Measurements from ENCODE around the gene PNPLA3.

PNPLA3 gene

DNA sequence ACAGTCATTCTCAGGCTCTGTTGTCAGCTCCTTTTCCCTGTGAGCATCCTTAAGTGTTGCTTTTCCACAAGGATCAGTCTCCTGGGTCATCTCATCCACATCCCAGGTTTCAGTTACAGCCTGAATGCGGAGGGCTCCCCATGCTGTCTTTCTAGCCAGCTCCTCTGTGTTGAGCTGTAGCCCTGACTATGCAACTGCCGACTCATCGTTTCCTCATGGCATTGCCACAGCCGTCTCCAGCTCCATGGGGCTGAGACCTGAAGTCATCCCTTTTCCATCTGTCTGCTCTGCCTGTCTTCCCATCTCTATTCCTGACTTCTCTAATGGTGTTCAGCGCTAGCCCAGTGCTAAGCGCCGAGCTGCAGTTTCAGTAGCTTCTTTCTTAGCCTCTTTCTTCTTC is 43.5 kb downstream of the PNPLA3 start:
- DNase-seq = no peak

DNA sequence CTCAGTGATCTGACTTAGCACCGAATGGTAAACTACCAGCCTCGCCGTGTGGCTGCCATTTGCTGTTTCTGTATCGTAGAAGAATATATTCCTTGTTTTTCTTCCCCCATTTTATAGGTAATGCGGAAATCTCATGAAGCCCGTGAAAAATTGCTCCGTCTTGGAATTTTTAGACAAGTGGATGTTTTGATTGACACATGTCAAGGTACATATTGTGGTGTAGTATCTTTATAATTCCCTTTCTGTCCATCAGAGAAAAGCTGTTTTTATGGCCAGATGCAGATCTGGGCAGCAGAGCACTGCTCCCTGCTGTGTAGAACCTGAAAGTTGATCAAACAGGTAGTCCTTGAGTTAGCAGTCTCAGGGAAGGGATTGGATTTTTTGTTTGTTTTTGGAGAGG is 45.0 kb downstream of the PNPLA3 start:
- DNase-seq = no peak

DNA sequence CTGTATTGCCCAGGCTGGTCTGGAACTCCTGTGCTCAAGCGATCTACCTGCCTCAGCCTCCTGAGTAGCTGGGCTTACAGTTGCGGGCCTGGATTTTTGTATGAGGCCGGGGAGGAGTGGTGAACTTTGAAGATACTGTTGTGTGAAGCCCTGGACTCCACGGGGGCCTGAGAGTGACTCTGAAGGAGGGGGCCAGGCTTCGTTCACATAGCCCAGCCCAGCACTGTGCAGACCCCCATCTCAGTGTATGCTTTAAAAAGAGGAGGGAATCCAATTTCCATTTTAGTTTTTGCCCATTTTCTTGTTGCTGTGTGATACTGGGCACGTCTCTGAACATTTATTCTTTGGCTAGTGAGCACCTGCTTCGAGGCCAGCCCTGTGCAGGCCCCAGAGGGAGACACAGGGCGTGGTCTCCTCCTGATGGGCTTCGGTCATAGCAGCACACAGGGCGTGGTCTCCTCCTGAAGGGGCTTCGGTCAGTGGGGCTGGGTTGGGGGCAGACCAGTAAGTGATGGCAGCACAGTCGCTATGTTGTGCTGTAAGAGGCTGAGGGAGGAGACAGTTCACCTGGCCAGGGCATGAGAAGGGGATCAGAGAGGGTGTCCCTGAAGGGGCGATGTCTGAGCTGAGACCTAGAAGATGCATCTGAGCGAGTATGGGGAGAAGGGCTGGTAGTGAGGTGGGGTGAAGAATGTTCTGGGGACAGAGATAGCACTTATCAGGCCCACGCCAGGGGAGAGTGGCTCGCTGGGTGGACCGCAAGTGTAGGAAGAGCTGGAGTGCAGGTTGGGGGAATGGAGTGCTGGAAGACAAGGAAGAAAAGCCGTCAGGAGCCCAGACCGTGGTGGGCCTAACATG is 45.6 kb downstream of the PNPLA3 start:
- no peak for DNase-seq

DNA sequence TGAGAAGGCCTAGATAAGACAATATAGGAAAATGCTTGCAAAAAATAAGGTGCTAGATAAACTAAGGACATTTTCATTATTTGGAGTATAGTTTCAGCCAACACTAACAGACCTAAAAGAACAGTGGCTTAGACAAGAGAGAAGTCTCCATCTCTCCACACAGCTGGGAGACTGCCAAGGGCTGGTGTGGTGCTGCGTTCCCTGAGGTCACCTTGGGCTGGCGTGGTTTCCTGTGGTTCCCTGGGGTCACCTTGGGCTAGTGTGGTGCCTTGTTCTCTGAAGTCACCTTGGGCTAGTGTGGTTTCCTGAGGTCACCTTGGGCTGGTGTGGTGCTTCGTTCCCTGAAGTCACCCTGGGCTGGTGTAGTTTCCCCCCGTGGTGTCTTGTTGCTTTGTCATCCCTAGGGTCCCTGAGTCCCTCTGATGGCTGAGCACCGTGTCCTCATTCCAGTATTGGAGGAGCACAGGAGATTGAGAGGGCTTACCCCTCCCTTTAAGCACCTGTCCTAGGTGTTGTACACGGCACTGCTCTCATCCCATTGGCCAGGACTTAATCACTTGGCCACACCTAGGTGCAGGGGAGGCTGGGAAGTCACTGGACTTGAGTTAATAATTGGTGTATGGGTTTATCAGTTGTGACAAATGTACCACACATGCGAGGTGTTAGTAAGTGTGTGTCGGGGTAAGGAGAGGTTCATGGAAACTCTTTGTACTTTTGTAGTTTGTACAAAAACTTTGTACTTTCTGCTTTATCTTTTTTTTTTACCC is 46.6 kb downstream of the PNPLA3 start:
- DNase-seq = no peak

DNA sequence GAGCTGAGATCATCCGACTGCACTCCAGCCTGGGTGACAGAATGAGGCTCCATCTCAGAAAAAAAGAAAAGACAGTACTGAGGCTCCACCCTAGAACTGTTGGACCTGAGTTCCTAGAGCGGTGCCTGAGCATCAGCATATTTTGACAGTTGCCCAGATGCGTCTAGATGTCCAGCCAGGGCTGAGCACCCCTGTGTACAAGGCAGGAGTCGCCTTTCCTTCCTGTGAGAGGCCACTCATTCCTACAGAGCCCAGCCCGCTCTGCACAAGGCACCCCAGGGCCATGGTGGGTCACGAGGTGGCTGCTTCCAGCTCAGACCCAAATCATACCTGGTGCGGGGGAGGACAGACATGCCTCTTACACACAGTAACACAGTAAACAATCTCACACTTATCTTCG is 47.5 kb downstream of the PNPLA3 start:
- DNase-seq = no peak

DNA sequence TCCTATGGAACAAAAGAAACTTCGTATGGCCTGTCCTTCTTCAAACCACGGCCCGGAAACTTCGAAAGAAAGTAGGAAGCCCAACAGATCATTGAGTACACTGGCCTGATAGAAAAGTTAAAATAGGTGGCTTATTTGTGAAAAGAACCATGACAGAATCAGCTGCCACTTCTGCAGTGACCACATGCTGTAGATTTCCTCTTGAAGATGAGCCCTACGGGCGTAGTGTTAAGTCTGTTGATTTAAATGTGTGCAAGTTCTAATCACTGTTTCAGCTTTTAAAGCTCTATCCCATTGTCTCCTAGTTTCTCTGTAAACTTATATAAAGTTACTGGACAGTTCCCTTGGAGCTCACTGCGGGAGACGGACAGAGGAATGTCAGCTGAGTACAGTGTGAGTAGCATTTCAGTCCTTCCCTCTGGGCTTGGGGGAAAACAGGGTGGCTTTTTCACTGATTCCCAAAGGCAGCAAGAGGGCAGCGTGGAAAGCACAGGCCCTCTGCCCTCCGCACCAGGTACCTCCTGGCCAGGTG is 49.4 kb downstream of the PNPLA3 start:
- DNase-seq = no peak

DNA sequence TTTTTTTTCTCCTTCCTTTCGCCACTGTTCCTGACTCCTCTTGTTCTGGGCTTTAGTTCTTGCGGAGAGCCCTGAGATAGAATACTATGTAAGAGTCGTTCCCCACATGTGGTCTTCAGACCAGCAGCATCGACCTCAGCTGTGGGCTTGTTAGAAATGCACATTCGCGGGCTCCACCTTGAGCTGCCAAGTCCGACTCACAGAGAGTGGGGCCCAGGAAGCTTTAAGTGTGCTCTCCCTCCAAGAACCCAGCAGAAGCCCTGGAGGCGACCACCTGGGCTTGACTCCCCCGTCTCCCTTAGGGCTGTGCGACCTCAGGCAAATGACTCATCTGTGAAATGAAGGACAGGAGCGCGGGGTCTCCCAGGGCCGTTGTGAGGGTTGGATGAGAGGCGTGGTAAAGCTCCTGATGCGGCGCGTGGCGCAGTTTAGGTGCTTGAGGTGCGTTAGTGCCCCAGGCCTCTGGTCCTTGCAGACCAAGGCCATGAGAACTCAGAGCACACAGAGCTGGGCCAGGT is 50.5 kb downstream of the PNPLA3 start:
- DNase-seq = no peak

DNA sequence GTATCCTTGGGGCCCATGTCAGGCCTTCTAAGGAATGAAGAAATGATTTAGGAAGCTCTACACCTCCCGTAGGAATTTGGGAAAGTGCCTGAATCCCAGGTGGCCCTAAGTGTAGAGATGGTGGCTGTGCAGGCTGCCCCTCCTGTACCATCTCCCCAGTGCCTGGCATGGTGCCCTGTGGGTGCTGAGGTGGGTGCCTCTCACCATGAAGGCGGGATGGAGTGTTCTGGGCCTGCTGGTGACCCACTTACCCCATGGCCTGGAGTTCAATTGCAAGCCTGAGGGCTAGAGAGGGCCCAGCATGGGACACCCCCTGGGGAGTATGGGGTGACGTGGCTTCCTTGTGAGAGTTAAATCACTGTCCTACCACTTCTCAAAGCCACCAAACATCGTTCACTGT is 51.4 kb downstream of the PNPLA3 start:
- DNase-seq = no peak

DNA sequence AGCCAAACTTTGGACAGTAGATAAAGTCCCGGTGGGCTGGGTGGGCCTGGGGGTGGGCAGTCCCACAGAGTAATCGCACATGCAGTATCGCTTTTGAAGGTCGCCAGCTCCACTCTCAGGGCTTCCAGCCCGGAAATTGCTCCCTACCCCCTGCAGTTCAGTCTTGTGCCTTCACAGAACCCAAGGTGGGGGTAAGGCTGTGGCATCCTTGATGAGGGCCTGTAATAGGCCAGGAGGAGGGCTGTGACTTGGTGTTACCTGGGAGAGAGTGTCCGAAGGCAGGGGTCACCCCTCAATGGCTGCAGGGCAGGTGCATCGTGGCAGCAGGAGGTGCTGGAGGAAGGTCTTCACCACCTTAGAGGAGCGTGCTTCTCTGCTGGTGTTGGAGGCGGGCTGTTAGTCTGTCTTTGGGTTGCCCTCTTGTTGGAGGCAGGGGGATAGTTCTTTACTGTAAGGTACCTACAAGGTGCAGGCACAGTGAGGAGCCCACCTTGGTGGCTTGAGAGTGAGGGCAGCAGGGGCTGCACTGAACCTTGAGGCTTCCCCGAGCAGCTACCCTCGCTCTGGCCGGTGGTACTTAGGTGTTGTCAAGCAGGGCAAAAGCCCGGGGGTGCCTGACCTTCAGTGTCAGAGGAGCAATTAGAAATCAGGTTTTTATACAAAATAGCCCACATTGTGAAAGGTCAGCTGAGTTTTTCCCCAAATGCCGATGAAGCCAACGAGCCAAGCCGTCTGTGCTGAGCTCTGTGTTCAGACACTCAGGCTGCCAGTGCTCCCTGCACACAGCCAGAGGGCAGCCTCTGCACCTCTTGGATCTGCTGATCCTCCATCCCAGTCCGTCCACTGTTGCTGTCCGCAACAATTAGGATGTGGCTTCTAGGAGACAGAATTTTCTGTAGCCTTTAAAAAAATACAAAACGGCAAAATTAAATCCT is 53.5 kb downstream of the PNPLA3 start:
- DNase-seq = no peak

DNA sequence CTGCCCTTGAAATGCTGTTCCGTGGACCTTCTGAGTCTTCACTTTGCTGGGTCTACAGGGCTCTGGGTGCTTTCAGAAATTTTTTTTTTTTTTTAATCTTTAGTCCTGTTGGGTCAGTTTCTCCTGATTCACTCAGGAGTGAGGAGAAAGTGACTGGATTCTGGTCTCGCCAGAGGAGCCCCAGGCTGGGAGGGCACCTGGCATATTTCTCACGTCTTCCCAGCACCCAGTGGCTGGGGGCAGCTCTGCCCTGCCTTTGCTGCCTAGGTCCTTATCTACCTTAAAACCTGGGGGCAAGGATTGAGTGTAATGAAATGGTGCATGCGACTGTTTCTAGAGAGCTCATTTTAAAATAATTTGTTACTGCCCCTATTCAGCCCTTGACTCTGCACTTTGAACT is 55.0 kb downstream of the PNPLA3 start:
- DNase-seq = no peak

DNA sequence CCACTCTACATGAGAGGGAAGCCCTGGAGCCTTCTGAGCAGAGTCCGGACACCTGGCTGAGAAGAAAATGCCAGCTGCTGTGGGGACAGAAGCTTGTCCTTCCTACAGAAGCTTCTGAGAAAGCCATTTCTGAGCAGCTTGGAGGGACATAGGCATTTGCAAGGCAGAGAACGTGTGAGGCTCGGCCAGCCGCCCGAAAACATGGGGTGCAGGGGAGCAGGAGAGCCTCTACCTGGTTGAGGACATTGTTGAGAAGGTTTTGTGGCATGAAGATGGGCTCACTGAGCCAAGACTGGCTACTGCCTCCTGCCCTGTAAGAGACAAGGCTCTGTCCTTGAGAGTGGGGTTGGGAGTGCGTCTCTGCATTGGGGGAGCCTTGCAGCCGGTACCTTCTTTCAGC is 57.0 kb downstream of the PNPLA3 start:
- no peak for DNase-seq

DNA sequence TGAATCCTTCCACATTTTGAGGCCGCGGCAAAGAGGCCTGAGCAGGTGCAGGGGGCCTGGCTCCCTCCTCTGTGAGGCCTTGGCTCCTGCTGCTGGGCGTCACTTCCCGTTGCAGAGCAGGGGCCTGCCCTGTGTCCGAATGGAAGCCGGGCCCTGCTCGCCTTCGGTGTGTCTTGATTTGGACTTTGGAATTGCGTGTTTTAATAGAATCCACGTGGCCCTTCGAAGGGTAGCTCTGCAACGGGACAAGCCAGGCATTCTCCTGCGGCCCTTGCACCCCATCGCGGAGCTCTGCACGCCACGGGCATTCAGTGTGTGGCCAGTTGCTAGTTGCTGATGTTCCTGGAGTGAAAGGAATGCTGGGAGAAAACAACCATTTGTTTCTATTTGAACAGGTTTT is 57.4 kb downstream of the PNPLA3 start:
- DNase-seq = no peak

DNA sequence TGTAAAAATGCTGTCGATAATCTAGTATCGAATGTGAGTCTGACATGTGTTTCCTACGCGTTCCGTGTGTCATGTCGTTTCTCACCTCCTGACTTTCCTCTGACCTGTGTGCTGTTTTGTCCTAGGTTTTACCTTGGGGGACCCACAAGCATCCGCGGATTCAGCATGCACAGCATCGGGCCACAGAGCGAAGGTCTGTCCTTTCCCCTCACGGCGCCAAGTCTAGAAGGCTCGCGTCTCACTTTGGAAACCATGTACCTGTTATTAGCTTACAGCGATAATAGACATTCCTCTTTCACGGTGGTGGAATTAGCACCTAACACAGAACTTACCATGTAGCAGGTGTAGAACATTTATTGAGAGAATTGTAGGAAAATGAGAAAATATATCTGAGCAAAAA is 60.2 kb downstream of the PNPLA3 start:
- DNase-seq = no peak

DNA sequence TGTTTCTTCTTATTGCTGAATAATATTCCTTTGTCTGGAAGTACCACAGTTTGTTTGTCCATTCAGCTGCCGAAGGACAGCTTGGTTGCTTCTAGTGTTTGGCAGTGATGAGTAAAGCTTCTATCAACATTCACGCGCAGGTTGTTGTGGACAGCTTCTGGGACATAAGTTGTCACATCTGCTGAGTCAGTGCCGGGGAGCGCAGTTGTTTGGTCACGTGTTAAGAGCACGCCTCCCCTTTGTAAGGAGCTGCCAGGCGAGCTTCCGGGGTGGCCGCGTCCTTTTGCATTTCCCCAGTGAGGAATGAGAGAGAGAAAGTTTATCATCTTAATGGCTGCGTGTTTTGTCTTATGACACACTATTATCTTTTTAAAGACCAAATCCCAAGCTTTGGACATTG is 61.9 kb downstream of the PNPLA3 start:
- no peak for DNase-seq

DNA sequence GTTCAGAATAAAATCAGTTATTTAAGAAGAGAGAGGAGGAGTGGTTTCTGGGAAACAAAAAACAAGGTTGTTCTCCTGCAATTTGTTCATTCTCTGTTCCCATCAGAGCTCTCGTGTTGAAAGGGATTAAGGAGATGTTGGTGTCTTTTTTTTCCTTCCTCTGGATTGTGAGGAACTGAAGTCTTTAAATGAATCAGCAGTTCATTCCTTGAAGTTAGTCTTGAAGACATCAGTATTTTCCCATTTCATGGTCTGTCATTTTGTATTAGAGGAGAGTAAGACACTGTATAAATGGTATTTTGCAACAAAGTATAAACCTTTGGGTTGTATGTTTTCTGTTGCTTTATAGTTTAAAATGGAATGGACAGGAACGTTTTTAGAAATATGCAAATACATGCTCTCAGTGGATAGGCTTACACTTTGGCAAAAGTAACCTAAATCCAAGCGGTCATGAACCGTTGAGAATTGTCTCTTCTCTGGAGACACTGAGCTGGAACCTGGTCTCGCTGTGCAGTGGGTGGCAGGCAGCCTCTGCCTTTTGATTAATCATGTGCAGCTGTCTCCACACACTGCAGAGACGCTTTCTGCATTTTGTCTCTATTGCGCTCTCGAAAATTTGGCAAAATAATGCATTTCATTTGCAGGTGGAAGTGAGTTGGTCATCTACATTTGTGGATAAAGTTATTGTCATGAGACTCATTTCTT is 64.7 kb downstream of the PNPLA3 start:
- no peak for DNase-seq

DNA sequence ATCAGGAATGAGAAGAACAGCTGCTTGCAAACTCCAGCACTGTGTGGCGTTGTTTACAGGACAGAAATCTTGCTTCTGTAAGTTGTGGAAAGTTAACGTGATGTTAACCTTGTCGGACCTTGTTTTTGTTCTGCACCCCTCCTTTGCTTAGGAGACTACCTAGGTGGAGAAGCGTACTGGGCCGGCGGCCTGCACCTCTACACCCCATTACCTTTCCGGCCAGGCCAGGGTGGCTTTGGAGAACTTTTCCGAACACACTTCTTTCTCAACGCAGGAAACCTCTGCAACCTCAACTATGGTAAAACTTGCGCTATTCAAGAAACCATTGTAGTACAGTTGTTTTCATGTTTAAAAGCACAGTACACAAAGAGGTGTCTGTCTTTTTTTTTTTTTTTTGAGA is 65.4 kb downstream of the PNPLA3 start:
- DNase-seq = no peak

DNA sequence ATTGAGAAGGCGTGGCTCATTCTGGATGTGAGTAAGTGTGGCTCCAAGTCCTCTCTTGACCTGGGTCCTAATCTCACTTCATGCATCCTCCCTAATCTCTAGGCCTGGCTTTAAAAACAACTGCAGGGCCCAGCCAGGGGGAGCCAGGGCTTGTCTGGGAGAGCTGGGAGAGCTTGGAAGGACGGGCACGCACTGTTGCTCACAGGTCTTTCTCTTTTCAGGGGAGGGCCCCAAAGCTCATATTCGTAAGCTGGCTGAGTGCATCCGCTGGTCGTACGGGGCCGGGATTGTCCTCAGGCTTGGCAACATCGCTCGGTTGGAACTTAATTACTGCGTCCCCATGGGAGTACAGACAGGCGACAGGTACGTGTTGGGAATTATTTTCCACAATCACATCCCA is 66.4 kb downstream of the PNPLA3 start:
- DNase-seq = no peak

DNA sequence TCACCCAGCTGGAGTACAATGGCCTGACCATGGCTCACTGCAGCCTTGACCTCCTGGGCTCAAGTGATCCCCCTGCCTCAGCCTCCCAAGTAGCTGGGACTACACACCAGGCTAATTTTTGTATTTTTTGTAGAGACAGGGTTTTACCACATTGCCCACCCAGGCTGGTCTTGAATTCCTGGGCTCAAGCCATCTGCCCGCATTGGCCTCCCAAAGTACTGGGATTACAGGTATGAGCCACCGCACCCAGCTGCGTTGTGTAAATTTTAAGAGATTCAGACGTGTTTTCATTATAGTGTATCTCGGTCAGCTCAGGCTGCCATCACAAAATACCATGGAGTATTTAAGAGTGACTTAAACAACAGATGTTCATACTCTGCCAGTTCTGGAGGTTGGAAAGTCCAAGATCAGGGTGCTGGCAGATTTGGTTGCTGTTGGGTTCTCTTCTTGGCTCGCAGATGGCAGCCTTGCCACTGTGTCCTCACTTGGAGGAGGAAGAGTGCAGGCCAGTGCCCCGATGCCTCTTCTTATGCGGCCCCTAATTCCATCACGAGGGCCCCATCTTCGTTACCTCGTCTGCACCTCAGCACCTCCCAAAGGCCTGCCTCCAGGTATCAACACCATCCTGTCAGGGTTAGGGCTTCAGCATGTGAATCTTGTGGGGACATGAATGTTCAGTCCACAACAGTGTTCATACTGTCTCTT is 67.9 kb downstream of the PNPLA3 start:
- no peak for DNase-seq

DNA sequence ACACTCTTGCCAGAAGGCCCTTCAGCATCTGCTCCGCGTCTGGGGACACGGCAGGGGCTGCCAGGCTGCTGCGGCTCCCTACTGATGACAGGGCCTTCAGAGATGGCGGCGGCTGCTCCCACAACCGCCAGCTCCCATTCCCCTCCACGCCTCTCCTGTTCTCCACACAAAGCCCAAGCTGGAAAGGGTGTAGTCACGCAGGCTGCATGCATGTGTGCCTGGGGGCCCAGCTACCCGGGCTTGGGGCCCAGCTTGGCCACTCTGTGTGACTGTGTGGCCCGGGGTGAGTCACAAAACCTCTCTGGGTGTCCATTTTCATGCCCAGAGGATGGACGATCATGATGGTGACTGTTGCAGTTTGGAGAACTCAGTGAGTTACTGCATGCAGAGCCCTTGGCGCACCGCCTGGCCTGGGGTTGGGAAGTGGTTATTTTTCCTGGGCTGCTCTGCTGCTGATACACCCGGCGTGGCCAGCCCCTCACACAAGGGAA is 68.8 kb downstream of the PNPLA3 start:
- peak; percentile 1 for DNase-seq

DNA sequence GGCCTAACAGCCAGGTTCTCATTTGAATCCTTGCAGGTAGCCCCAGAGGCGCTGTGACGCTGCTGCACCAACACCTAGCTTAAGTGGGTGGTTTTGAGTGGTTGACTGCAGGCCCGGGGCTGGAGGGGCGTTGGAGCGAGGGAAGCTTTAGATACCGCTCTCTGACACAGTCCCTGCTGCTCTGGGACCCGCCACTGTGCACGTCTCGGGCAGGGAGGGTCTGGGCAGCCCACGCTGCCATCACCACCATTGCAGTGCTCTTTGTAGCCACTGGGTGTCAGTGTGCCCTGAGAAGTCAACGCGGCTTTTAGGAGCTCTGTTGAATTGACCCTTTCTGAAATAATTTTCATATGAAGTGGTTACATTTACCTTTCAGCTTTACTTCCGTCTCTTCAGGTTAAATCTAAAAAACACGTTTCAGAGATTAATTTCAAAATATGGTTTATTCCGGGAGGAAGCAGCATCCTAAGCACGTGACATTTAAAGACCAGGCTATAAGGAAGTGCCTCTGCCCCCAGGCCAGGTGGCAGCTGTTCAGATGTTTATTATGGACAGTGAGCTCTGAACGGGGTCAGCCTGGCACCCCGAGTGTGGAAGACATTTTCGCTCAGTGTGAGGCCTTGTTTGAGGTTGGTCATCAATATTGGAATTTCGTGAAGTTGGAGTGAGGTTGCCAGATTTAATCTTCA is 69.6 kb downstream of the PNPLA3 start:
- peak; percentile 45 for DNase-seq

DNA sequence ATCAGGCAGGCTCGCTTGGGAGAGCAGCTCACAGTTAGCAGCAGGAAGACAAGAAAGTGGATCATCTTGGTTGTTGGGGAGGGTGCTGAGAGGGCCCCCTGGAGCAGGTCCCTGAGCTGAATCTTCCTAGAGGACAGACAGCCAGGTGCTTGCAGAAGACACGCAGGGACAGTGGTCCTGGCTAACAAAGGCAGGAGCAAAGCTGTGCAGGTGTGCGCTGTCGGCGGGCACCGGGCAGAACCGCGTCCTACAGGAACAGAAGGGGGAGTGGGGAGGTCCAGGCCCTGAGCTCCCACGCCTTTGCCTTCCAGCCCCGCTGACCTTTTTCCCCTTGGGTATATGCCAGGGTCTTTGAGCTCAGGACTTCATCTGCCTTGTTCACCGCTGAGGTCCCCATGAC is 70.4 kb downstream of the PNPLA3 start:
- DNase-seq = no peak

Data from HCEC 1CT (cell line).